Parathyroid adenoma (tissue), 2 donors: ENCODE results near the gene KHK.

Source experiments
- H2AFZ ChIP-seq: fragments of 300-600 bp; sonication (generic); one replicate; pipeline ENCODE4 v1.7.0; 2017; ENCODE audit warnings: antibody characterized with exemption, mild to moderate bottlenecking
- H3K27ac ChIP-seq: fragments of 300-600 bp; sonication (generic); one replicate; pipeline ENCODE4 v1.7.0; 2017
- H3K27me3 ChIP-seq: fragments of 300-600 bp; sonication (generic); one replicate; pipeline ENCODE4 v1.7.0; 2017; ENCODE audit warnings: low read length; ENCODE audit not compliant: control insufficient read depth, insufficient read depth
- H3K36me3 ChIP-seq: fragments of 300-600 bp; sonication (generic); one replicate; pipeline ENCODE4 v1.7.0; 2017; ENCODE audit warnings: low read length; ENCODE audit not compliant: control insufficient read depth, insufficient read depth
- H3K4me1 ChIP-seq: fragments of 300-600 bp; sonication (generic); one replicate; pipeline ENCODE4 v1.7.0; 2017; ENCODE audit warnings: control low read depth
- H3K4me2 ChIP-seq: fragments of 300-600 bp; sonication (generic); one replicate; pipeline ENCODE4 v1.7.0; 2017; ENCODE audit warnings: low read length
- H3K4me3 ChIP-seq: fragments of 300-600 bp; sonication (generic); one replicate; pipeline ENCODE4 v1.7.0; 2017; ENCODE audit warnings: low read depth, low read length
- H3K79me2 ChIP-seq: fragments of 300-600 bp; sonication (generic); one replicate; pipeline ENCODE4 v1.7.0; 2017; ENCODE audit warnings: control low read depth
- H3K9ac ChIP-seq: fragments of 300-600 bp; sonication (generic); one replicate; pipeline ENCODE4 v1.7.0; 2017; ENCODE audit warnings: mild to moderate bottlenecking
- H3K9me3 ChIP-seq: fragments of 300-600 bp; sonication (generic); one replicate; pipeline ENCODE4 v1.7.0; 2017; ENCODE audit warnings: low read length; ENCODE audit not compliant: control insufficient read depth
- TF ChIP-seq, protein P1 (sequence below): fragments of 300-600 bp; sonication (generic); IDR thresholded peaks from one replicate; pipeline ENCODE4 v1.7.0; 2017; ENCODE audit warnings: antibody characterized with exemption, mild to moderate bottlenecking
- donor health status: primary hyperparathyroidism.

Gene KHK

DNA sequence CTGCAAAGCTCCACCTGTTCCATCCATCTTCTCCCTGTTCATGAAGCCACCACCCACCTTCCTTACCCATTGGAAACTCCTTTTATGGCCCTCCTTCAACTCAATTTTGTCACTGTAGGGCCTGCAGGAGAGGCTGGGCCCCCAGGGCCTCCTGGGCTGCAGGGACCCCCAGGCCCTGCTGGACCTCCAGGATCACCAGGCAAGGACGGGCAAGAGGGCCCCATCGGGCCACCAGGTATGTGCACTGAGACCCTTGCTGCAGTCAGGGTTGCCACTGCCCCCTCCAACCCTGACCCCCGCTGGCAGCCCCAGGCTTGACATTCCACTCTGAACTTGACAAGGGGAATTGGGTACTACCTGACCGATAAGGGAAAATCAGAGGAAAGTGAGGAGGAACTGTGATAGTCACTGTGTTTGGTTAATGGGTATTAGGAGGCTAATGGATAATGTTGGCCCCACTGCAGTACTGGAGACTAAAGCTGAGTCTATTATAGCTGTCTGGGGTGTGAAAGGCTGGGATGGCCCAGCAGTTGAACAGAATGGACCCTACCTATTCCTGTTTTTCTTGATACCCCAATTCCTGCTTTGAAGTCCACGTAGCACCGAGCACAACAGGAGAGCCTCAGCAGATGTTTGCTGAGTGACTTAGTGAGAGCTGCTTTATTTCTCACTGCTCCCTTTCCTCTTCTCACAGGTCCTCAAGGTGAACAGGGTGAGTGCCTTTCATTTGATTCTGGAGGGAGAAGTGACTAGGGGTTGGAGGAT lies 2.1 kb upstream of the KHK start:
- TF ChIP-seq, protein P1, sequence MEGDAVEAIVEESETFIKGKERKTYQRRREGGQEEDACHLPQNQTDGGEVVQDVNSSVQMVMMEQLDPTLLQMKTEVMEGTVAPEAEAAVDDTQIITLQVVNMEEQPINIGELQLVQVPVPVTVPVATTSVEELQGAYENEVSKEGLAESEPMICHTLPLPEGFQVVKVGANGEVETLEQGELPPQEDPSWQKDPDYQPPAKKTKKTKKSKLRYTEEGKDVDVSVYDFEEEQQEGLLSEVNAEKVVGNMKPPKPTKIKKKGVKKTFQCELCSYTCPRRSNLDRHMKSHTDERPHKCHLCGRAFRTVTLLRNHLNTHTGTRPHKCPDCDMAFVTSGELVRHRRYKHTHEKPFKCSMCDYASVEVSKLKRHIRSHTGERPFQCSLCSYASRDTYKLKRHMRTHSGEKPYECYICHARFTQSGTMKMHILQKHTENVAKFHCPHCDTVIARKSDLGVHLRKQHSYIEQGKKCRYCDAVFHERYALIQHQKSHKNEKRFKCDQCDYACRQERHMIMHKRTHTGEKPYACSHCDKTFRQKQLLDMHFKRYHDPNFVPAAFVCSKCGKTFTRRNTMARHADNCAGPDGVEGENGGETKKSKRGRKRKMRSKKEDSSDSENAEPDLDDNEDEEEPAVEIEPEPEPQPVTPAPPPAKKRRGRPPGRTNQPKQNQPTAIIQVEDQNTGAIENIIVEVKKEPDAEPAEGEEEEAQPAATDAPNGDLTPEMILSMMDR, result no peak
- Histone ChIP-seq H3K4me2 (no peak overlapping the region), H3K79me2 (no peaks in the 10 kb centered on the region), H3K36me3 (no peaks in the 10 kb centered on the region), H3K4me1 (peaks cover 15% of the 10 kb centered on the region), H3K27me3 (no peaks in the 10 kb centered on the region), H3K4me3 (no peak overlapping the region), H3K9ac (no peak overlapping the region), H3K9me3 (no peaks in the 10 kb centered on the region), H2AFZ (no peak overlapping the region), H3K27ac (no peak overlapping the region)

DNA sequence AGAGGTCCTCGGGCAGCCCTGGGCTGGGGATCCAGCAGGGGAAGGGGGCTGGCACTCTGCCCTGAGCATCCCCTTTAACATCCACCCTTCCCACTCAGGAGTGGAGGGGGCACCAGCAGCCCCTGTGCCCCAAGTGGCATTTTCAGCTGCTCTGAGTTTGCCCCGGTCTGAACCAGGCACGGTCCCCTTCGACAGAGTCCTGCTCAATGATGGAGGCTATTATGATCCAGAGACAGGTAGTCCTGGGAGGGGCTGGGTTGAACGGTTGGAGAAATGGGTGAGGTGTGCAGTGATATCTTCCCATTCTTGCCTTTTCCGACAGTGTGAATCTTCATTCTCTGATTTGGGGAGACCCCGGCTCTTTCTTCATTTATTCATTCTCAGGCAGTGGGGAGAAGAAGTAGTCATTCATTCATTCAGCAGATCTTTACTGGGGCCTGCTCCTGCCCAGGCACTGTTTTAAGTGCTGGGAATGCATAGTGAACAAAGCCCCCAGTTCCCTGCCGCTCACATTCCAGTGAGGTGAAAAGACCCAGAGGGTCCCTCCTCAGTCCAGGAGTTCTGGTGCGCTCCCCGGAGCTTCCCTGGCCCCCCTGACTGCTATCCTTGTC lies 1.4 kb upstream of the KHK start:
- no peaks in the 10 kb centered on the region for H3K36me3 ChIP-seq
- H3K27me3 ChIP-seq, result no peaks in the 10 kb centered on the region
- peak overlapping the region; percentile 97 for H2AFZ ChIP-seq
- H3K4me2 ChIP-seq, result peak overlapping the region; percentile 85
- H3K9me3 ChIP-seq, result no peaks in the 10 kb centered on the region
- no peaks in the 10 kb centered on the region for H3K79me2 ChIP-seq
- H3K27ac ChIP-seq, result peak overlapping the region; percentile 2
- H3K9ac ChIP-seq, result no peak overlapping the region
- peaks cover 15% of the 10 kb centered on the region for H3K4me1 ChIP-seq
- TF ChIP-seq, protein P1, result no peak
- H3K4me3 ChIP-seq, result peak overlapping the region; percentile 56

DNA sequence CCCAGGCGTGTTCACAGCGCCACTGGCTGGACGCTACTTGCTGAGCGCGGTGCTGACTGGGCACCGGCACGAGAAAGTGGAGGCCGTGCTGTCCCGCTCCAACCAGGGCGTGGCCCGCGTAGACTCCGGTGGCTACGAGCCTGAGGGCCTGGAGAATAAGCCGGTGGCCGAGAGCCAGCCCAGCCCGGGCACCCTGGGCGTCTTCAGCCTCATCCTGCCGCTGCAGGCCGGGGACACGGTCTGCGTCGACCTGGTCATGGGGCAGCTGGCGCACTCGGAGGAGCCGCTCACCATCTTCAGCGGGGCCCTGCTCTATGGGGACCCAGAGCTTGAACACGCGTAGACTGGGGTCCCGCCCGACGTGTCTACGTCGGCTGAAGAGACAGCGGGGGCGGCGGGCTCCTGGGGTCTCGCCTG lies 891 bp upstream of the KHK start:
- Histone ChIP-seq H3K4me3 (peak overlapping the region; percentile 56), H3K36me3 (no peaks in the 10 kb centered on the region), H3K9me3 (no peaks in the 10 kb centered on the region), H3K4me2 (peak overlapping the region; percentile 85), H3K4me1 (peaks cover 15% of the 10 kb centered on the region), H3K9ac (no peak overlapping the region), H3K27me3 (no peaks in the 10 kb centered on the region), H3K79me2 (no peaks in the 10 kb centered on the region), H2AFZ (peak overlapping the region; percentile 97), H3K27ac (peak overlapping the region; percentile 2)
- TF ChIP-seq, protein P1, result peak; percentile 42

DNA sequence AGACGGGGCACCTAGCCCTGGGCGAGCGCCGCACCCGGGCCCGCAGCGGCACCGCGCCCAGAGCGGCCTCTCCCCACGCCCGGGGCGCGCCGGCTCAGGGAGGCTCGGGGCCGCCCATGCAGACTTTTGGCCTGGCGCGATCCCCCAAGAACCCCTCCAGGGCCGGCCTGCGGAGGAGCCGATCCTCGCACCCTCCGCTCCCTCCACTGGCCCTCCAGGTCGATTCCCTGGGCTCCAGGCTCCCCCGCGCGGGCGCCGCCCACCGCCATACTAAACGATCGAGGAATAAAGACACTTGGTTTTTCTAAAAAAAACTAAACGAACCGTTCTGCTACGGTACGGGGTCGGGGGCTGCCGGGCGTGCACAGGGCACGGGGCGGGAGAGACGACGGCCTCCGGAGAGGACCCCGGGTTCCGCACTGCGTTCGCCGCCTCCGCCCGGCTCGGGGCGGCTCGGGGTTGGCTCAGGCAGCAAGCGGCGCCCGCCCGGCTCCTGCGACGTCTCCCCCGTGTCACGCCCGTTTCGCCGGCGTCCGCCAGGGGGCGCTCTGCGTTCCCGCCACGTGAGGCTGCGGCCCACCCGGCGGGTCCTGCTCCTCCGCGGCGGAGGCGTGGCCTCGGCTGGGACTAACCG lies 365 bp upstream of the KHK start:
- Histone ChIP-seq H3K9ac (peak overlapping the region; percentile 55), H3K79me2 (no peaks in the 10 kb centered on the region), H3K4me3 (peak overlapping the region; percentile 56), H3K27me3 (no peaks in the 10 kb centered on the region), H3K9me3 (no peaks in the 10 kb centered on the region), H3K36me3 (no peaks in the 10 kb centered on the region), H3K4me2 (peak overlapping the region; percentile 85), H3K4me1 (peaks cover 15% of the 10 kb centered on the region), H3K27ac (peak overlapping the region; percentile 76), H2AFZ (peak overlapping the region; percentile 97)
- TF ChIP-seq, protein P1, result peak; percentile 83
